Adrenal gland (tissue), 12 donors: Measurements from ENCODE around the gene ASPDH. TPM values are rescaled to one million over a fixed set of nuclear protein-coding genes. Genes with fewer than 3 reads are reported as not detected.

Source experiments
- DNase-seq, 7 donors: peaks; one replicate each; pipeline ENCODE4 v3.0.0-alpha.2; 2019 to 2020
- H3K27ac ChIP-seq, 5 donors: fragments of 200-600 bp; sonication (generic) in 4 of 5; 1 replicate in 3 of 5; 2 replicates in 2 of 5; pipeline versions ENCODE4 v1.5.1 to v1.8.0; 2016 to 2020; ENCODE audit warnings: mild to moderate bottlenecking in 1 of 5
- H3K27me3 ChIP-seq: fragments of 200-600 bp; 2 replicates; pipeline ENCODE4 v1.8.0; 2021
- H3K36me3 ChIP-seq, 2 donors: fragments of 200-600 bp; replicated peaks in 1 of 2; 1 replicate in 1 of 2; 2 replicates in 1 of 2; pipeline versions ENCODE4 v1.5.1 to v1.8.0; 2018 to 2022
- H3K4me1 ChIP-seq, 2 donors: fragments of 200-600 bp; replicated peaks in 1 of 2; 1 replicate in 1 of 2; 2 replicates in 1 of 2; pipeline versions ENCODE4 v1.5.1 to v1.8.0; 2018 to 2021
- H3K4me3 ChIP-seq, 4 donors: fragments of 200-600 bp; sonication (generic) in 3 of 4; one replicate each; pipeline ENCODE4 v1.5.1; 2016 to 2018
- H3K9me3 ChIP-seq, 3 donors: fragments of 200-600 bp; sonication (generic) in 1 of 3; replicated peaks in 1 of 3; 1 replicate in 2 of 3; 2 replicates in 1 of 3; pipeline versions ENCODE4 v1.5.1 to v1.8.0; 2016 to 2021
- POLR2A ChIP-seq, 2 donors: fragments of 450-650 bp; IDR thresholded peaks; one replicate each; pipeline ENCODE4 v1.6.1; 2017; ENCODE audit warnings: antibody characterized with exemption in 2 of 2, mild to moderate bottlenecking in 2 of 2, moderate library complexity in 1 of 2
- WGBS, 4 donors: extraction: QIAGEN DNeasy Blood & Tissue Kit in 2 of 4; methylation state at CpG; one replicate each; pipeline versions ENCODE4 v1.1.5 to v1.1.7; 2013 to 2017; 5-methylcytosine and 5-hydroxymethylcytosine counted together
- intact Hi-C, 2 donors: fragments of 100-400 bp; cut with DNase I; formaldehyde crosslinking; loops; one replicate each; pipeline versions ENCODE4 v1.14.1 to v1.15.0; 2022 to 2023
- polyA plus RNA-seq, 3 donors: library from polyadenylated mRNA; stranded (reverse); fragments of 200-250 nt in 2 of 3; fragments of 350-450 nt in 1 of 3; fragmentation: Illumina TruSeq in 1 of 3; extraction: RNeasy Lipid Tissue Mini Kit (QIAGEN cat#74804) in 1 of 3; gene quantifications; one replicate each; pipeline ENCODE4 v1.2.3, GENCODE V29; 2013 to 2014
- total RNA-seq, 9 donors: library from RNA; depleted of rRNA in 4 of 9; stranded (reverse); fragments of >200 nt in 4 of 9; fragments of 120-200 nt in 1 of 9; fragmentation: NEBNext Ultra II Directional in 1 of 9; extraction: Animal tissue kit (Norgen Biotek cat#: 25700) in 1 of 9; gene quantifications; one replicate each; pipeline versions ENCODE4 v1.1.0 to v1.2.4, GENCODE V29; 2013 to 2023
- TF ChIP-seq, protein P1 (sequence below), 6 experiments: fragments of 450-650 bp in 4 of 6; fragments of 200-600 bp in 2 of 6; sonication (generic) in 1 of 6; IDR thresholded peaks; 1 replicate in 5 of 6; 2 replicates in 1 of 6; pipeline versions ENCODE4 v1.5.1 to v1.8.0; 2016 to 2021; ENCODE audit warnings: antibody characterized with exemption in 6 of 6, mild to moderate bottlenecking in 2 of 6, moderate library complexity in 1 of 6
- donor health status: healthy with polysubstance abuse.
- donor health status: Bipolar disorder and iron deficiency.
- donor health status: DM: yes; HTN: yes; CAD: no.
- donor health status: DM: no; HTN: no; CAD: no.
- donor health status: DM: no; HTN: no; CAD: no.
- donor health status: DM: yes; HTN: yes; CAD: no.

The ASPDH gene
- total and polyA plus RNA-seq, 12 donors = 0.38 to 30.5 (median 1.7) TPM; not detected in 4

DNA sequence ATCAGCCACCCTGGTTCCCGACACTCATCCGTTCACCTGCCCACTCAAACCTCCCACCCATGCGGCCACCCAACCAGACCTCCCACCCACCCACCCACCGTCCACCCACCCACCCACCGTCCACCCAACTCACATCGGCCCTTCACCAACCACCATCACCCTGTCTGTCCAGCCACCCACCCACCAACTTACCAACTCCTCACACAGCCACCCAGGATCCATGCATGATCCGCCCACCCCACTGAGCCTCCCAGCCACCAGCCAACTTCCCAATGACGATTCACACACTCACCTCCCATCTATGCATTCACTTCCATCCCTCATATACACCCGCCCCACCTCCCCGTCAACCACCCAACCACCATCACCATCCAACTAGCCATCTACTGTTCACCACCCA is 7.0 kb downstream of the ASPDH start:
- Histone ChIP-seq H3K27ac (no peak overlapping the region), H3K4me3 (no peak overlapping the region), H3K27me3 (no peaks in the 10 kb centered on the region), H3K9me3 (no peaks in the 10 kb centered on the region), H3K36me3 (no peaks in the 10 kb centered on the region), H3K4me1 (peaks cover 8% of the 10 kb centered on the region in 2 donors)
- 94 to 96% (median 95%) methylated on average over 6 to 10 of the region's 10 CpGs for WGBS, 4 donors
- intact Hi-C loops = no loop called here
- TF ChIP-seq, protein P1, sequence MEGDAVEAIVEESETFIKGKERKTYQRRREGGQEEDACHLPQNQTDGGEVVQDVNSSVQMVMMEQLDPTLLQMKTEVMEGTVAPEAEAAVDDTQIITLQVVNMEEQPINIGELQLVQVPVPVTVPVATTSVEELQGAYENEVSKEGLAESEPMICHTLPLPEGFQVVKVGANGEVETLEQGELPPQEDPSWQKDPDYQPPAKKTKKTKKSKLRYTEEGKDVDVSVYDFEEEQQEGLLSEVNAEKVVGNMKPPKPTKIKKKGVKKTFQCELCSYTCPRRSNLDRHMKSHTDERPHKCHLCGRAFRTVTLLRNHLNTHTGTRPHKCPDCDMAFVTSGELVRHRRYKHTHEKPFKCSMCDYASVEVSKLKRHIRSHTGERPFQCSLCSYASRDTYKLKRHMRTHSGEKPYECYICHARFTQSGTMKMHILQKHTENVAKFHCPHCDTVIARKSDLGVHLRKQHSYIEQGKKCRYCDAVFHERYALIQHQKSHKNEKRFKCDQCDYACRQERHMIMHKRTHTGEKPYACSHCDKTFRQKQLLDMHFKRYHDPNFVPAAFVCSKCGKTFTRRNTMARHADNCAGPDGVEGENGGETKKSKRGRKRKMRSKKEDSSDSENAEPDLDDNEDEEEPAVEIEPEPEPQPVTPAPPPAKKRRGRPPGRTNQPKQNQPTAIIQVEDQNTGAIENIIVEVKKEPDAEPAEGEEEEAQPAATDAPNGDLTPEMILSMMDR (IDR thresholded peaks at IDR 0.05) = no peak
- no peak for TF ChIP-seq POLR2A (IDR thresholded peaks at IDR 0.05)
- DNase-seq = no peak

DNA sequence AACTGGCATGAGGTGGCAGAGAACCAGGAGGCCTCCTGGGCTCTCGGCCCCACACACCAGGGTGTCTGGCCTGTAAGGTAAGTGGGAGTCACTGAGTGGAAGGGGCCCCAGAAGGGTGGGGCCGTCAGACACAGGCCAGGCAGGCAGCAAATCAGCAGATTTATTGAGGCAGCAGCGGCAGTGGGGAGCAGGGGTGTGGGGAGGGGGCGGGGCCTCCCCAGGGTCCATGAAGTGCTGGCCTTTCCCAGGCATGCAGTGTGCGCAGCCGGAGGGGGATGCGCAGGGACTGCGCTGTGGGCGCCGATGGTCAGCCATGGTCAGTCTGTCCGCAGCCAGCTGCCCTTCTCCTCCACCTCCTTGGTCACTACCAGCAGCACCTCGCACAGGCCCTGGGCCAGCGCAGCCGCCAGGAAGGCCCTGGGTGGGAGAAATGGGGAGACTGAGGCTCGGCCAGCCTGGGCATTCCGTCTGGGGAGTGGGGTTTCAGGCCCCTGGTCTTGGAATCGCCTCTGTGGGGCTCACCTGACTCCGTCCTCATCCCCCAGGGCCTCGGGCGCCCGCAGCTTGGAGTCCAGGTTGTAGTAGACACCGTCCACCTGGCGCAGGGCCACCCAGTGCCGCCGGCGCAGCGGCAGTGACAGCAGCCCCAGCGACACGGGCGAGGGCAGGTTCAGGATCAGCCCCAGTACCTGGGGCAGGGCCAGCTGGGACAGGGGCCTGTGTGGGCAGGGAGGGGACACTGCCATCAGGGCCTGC is 7.7 kb downstream of the ASPDH start:
- H3K4me3 ChIP-seq = no peak overlapping the region
- 90 to 95% (median 94%) methylated on average over 7 to 30 of the region's 30 CpGs for WGBS, 4 donors
- no peaks in the 10 kb centered on the region for H3K9me3 ChIP-seq
- no peaks in the 10 kb centered on the region for H3K36me3 ChIP-seq
- no peak for DNase-seq
- TF ChIP-seq POLR2A (IDR thresholded peaks at IDR 0.05) = no peak
- TF ChIP-seq, protein P1 (IDR thresholded peaks at IDR 0.05) = no peak
- intact Hi-C loops = no loop called here
- peaks cover 8% of the 10 kb centered on the region in 2 donors for H3K4me1 ChIP-seq
- H3K27me3 ChIP-seq = no peaks in the 10 kb centered on the region
- no peak overlapping the region for H3K27ac ChIP-seq

DNA sequence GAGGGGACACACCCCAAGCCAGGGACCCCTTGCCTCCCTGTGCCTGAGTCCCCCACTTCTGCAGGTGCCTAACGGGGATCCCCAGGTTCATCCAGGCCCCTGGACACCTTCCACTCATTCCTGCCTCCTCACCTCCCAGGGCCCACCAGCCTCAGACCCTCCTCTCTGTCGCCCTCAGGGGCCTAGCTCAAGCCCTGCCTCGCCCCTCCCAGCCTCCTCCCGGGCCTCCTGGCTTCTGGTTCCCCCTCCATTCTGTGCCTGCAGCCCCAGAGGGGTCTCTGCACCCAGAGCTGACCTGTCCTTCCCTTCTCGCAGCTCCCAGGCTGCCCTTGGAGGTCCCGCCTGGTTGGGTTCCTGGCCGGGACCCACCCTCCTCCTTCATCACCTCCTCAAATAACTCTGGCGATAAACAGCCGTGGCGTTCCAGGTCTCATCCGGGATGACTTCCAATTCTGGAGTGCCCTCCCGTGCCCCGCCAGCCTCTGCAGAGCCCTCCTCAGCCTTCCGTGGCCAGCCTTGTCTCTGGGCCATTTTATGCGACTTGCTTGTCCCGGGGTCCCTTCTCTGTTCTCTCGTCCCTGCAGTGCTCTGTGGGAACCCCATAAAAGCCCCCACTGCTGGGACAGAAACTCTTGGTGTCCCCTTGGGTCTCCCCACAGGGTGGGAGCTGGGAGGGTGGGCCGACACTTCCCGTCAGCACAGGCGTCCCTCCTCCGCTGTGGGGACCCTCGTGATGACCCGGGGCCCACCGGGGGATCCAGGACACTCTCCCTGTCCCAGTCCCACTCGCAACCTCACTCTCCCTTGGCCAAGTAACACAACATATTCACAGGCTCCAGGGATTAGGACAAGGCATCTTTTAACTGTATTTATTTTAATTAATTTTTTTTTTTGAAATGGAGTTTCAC is 11.9 kb downstream of the ASPDH start:
- intact Hi-C loops = no loop called here
- H3K4me3 ChIP-seq = no peak overlapping the region
- DNase-seq = no peak
- no peaks in the 10 kb centered on the region for H3K4me1 ChIP-seq
- H3K27ac ChIP-seq = no peak overlapping the region
- TF ChIP-seq, protein P1 (IDR thresholded peaks at IDR 0.05) = no peak
- no peak for TF ChIP-seq POLR2A (IDR thresholded peaks at IDR 0.05)
- H3K9me3 ChIP-seq = no peaks in the 10 kb centered on the region
- no peaks in the 10 kb centered on the region for H3K36me3 ChIP-seq
- 75 to 77% (median 77%) methylated on average over 21 to 25 of the region's 25 CpGs for WGBS, 4 donors
- no peaks in the 10 kb centered on the region for H3K27me3 ChIP-seq

DNA sequence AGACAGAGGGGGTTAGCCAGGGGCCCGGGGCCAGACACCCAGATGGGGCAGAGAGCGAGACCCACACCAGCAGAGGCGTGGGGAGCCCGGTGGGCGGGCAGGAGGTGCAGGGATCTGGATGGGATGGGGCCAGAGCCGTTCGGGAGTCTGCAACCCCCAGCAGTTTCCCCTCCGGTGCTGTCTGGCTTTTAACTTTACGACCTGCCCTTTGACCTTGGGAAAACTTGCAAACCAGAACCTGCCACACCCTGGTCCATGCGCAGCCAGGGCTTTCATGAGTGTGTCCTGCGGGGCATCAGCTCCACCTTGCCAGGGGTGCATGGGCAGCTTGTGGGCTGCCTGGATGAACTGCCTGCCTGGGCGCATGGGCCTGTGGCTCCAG is 12.5 kb downstream of the ASPDH start:
- no peaks in the 10 kb centered on the region for H3K27me3 ChIP-seq

More for the DNA sequence above, 12.5 kb downstream of the ASPDH start:
- no peak overlapping the region for H3K4me3 ChIP-seq
- no peak for DNase-seq
- H3K36me3 ChIP-seq = no peaks in the 10 kb centered on the region
- H3K27ac ChIP-seq = no peak overlapping the region
- H3K4me1 ChIP-seq = no peaks in the 10 kb centered on the region
- no peaks in the 10 kb centered on the region for H3K9me3 ChIP-seq
- TF ChIP-seq, protein P1 (IDR thresholded peaks at IDR 0.05) = no peak
- TF ChIP-seq POLR2A (IDR thresholded peaks at IDR 0.05) = no peak
- WGBS, 4 donors = 63 to 77% (median 68%) methylated on average over 6 to 12 of the region's 12 CpGs
- intact Hi-C loops = no loop called here
